Omental fat pad (tissue), 4 donors: ENCODE data around the gene CRYL1. TPM values are rescaled to one million over a fixed set of nuclear protein-coding genes. Genes with fewer than 3 reads are reported as not detected.

Experiments
- ATAC-seq: fragments of 150-250 bp; one replicate; pipeline ENCODE4 v1.9.1; 2016; ENCODE audit warnings: mild to moderate bottlenecking, moderate library complexity; ENCODE audit not compliant: low FRiP score
- DNase-seq: peaks from one replicate; pipeline ENCODE4 v3.0.0-alpha.2; 2019; ENCODE audit warnings: low spot score
- CTCF ChIP-seq, 3 donors: fragments of 450-650 bp; IDR thresholded peaks; one replicate each; pipeline ENCODE4 v1.5.1; 2016 to 2017; ENCODE audit warnings: antibody characterized with exemption in 3 of 3, mild to moderate bottlenecking in 3 of 3, moderate library complexity in 2 of 3
- total RNA-seq, 4 donors: library from RNA; depleted of rRNA; stranded (reverse); fragments of >200 nt; gene quantifications; one replicate each; pipeline ENCODE4 v1.1.0, GENCODE V29; 2016

CRYL1 gene
- total RNA-seq = 10 to 100 TPM; 30.3 to 42.2 (median 35.3) TPM

GRCh38 chr13:20525601-20526544, at the start of gene CRYL1:
Gene CRYL1 (minus strand): TSS chr13:20525857. CDS start chr13:20525794, 63 bp downstream.
- ATAC-seq (peak; percentile 97), DNase-seq (peak; percentile 43)
- no peak for TF ChIP-seq CTCF (IDR thresholded peaks at IDR 0.05)

GRCh38 chr13:20573636-20574035, 48.0 kb upstream of the CRYL1 start:
- DNase-seq (no peak), ATAC-seq (no peak)
- TF ChIP-seq CTCF (IDR thresholded peaks at IDR 0.05) = no peak

- DNase-seq (no peak), ATAC-seq (no peak)
- no peak for TF ChIP-seq CTCF (IDR thresholded peaks at IDR 0.05)
Observed at GRCh38 chr13:20573186-20573585, 47.5 kb upstream of the CRYL1 start.

GRCh38 chr13:20571676-20572075, 46.0 kb upstream of the CRYL1 start:
- no peak for ATAC-seq
- DNase-seq = no peak

GRCh38 chr13:20570517-20570916, 44.9 kb upstream of the CRYL1 start:
- TF ChIP-seq CTCF (IDR thresholded peaks at IDR 0.05) = no peak
- ATAC-seq (no peak), DNase-seq (no peak)

More at GRCh38 chr13:20571676-20572075, 46.0 kb upstream of the CRYL1 start:
- TF ChIP-seq CTCF (IDR thresholded peaks at IDR 0.05) = no peak

GRCh38 chr13:20567881-20568528, 42.3 kb upstream of the CRYL1 start:
- no peak for DNase-seq
- ATAC-seq = no peak
- no peak for TF ChIP-seq CTCF (IDR thresholded peaks at IDR 0.05)
